GM21723 (cell line): ENCODE data around the gene NAAA.
"Not testable (repeated sequence)": the region's sequence is repeated elsewhere in the genome, so short reads cannot be mapped to it uniquely, and the experiment has no call there.

Experiments used
- ATAC-seq: cut with Tn5 transposase; IDR thresholded peaks from one replicate; pipeline ENCODE4 v1.9.1; 2021; ENCODE audit warnings: mild to moderate bottlenecking, moderate library complexity; ENCODE audit not compliant: unreplicated experiment

The NAAA gene

DNA sequence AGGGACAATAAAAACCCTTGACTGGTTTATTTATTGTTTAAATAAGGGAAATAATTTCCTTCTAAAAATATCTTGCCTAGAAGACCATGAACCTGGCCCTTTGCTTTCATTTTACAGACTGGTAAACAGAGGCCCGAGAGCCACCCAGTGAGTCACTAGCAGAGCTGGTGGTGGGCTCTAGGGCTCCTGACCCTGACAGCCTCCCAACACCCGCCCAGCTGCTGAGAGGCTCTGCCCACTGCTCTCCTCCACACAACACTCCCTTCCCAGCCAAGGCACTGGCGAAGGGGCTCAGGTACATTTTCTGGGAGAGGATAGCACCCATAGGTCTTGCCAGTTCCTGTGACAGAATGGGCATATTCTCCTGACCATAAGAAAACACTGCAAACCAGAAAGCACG is 20.5 kb downstream of the NAAA start:
- no peak for ATAC-seq

DNA sequence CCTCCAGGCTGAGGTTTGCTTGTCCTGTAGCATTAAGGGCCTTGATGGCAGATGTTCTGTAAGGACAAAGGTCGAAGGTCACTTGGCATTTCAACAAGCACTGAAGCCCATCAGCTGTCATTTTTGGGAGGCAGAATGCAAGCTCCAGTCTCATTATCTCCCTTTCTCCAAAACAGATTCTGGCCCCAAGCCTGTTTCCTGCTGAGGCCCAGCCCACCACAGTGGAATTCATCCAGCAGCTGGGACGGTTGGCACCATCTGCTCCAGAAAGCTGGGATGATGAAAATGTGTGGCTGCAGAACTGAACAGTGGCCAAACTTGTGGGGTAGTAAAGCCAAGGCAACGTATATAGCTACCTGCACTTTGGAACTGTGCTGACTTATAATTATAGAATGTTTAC is 20.9 kb downstream of the NAAA start:
- no peak for ATAC-seq

DNA sequence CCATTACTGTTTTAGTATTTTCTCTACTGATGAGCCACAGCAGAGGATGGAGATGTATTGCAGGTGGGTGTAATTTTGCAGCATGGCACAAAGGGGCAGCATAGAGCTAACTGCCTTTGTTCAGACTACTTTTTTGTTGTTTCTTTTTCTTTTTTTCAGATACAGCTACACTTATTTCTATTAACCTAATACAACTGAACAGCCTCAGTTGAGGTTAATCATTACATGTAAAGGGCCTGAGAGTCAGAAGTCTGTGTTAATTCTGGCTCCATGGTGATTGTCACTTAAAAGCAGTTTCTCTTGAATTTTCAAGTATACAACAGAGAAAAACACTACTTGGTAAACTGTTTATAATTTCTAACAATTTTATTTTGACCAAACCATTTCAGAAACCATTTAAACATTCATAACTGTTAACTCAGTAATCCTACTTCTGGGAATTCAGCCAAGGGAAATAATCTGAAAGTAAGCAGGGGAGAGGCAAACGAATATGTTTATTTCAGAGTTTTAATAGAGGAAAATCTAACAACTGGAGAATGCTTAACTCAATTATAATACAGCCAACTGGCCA is 24.6 kb downstream of the NAAA start:
- ATAC-seq = peak; percentile 81

DNA sequence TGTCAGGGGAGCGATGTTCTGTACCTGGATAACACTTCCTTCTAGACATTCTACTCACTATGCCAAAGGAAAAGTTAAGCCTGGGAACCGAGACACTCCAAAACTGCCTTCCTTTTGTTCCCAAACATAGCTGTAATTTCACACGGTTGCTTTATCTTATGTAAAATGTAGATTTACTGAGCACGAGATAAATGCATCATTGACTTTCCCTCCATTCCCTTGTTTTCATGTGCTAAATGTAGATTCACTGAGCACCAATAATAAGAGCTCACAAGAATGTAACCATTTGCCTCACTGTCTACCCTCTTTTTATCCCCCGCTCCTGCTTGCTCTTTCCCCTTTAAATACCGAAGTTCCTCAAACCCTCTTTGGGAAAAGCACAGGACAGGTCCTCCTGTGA is 27.8 kb downstream of the NAAA start:
- ATAC-seq = no peak

DNA sequence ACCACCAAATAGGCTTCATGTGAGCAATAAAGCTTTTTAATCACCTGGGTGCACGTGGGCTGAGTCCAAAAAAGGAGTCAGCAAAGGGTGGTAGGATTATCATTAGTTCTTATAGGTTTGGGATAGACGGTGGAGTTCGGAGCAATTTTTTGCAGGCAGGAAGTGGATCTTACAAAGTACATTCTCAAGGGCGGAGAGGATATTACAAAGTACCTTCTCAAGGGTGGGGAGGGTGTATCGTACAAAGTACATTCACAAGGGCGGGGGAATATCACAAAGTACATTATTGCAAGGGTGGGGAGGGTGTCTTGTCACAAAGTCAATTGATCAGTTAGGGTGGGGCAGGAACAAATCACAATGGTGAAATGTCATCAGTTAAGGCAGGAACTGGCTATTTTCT is 30.0 kb downstream of the NAAA start:
- not testable (repeated sequence) for ATAC-seq

DNA sequence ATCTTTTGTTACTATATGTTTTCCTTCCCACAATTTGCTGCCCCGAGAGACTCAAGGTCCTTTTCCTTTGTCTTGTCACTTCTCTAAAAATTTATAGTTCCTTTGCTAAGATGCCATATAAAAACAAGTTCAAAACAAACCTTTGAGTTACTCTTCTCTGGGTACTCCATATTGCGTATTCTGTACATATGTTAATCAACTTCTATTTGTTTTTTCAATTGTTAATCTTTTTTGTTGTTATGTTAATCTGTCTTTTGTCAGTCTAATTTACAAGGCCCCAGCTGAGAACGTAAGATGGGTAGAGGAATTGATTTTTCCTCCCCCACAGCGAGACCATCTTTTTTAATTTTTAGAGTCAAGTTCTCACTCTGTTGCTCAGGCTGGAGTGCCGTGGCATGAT is 31.4 kb downstream of the NAAA start:
- ATAC-seq = no peak

- no peak for ATAC-seq
Measured at GRCh38 chr4:75908555-75908954, 32.3 kb downstream of the NAAA start.

DNA sequence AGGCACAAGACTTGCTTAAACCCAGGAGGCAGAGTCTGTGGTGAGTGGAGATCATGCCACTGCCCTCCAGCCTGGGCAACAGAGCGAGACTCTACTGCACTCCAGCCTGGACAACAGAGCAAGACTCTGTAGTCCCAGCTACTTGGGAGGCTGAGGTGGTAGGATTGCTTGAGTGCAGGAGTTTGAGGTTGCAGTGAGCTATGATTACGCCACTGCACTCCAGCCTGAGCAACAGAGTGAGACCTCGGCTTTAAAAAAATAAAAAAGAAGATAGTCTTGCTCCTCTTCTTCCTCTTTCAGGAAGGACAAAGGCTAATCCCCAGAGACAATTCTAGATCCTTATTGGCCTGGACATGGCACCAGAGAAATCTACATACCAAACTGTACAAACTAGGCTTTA is 32.8 kb downstream of the NAAA start:
- no peak for ATAC-seq

- no peak for ATAC-seq
Measured at GRCh38 chr4:75904076-75904475, 36.7 kb downstream of the NAAA start.

DNA sequence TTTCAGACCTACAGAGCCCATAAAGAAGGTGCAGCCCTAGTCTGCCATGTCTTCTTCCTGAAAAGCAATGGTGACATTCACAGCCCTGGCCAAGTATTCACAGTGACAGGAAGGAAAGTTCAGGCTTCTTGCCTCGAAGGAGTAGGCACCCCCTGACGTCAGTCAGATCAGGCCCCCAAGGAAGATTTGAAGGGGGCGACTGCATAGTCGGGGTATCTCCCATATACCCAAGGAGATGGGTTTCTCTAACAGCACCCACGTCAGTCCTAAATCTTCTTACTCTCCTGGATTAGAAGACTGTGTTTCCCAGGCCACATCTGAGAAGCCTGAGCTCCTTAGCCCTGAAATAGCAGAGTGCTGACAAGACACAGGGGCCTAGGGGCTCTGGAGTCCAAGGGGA is 38.5 kb downstream of the NAAA start, which contains the start of gene PPEF2:
Gene PPEF2, minus strand, starts transcription at position 101 of the 400 bp plus-strand sequence. CDS start 6,127 bp downstream, outside the sequence.
- no peak for ATAC-seq

GRCh38 chr4:75898536-75898935 is 42.3 kb downstream of the NAAA start:
- no peak for ATAC-seq

DNA sequence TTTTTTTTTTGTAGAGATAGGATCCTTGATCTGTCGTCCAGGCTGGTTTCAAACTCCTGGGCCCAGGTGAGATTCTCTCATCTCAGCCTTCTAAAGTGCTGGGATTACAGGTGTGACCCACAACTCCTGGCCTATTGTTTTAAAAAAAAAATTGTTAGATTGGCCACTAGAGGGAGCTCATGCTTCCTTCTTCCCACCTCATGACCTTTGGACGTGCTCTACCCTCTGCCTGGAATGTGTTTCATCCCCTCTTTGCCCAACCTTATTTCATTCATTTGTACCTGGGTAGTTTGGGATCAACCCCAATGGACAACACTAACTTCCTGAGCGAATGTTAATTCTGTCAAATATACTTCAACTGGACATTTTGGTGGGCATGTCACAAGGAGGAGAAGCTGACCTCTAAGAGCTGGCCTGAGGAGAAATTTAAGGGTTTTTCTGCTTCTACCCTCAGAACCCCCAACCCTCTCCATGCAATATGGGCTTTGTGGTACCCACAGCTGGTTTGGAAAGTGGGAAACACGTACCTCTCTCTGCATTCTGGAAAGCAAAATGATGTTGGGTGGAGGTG is 45.0 kb downstream of the NAAA start:
- no peak for ATAC-seq

- no peak for ATAC-seq
Measured at GRCh38 chr4:75892508-75892907, 48.3 kb downstream of the NAAA start.

- no peak for ATAC-seq
Measured at GRCh38 chr4:75891611-75892010, 49.2 kb downstream of the NAAA start.

- no peak for ATAC-seq
Measured at GRCh38 chr4:75889537-75890199, 51.1 kb downstream of the NAAA start.

GRCh38 chr4:75886104-75886503 is 54.7 kb downstream of the NAAA start:
- ATAC-seq = no peak

- no peak for ATAC-seq
Measured at GRCh38 chr4:75881476-75881875, 59.3 kb downstream of the NAAA start.

GRCh38 chr4:75880278-75880677 is 60.5 kb downstream of the NAAA start:
- ATAC-seq = no peak

GRCh38 chr4:75878246-75878756 is 62.5 kb downstream of the NAAA start:
- no peak for ATAC-seq

- no peak for ATAC-seq
Measured at GRCh38 chr4:75876218-75876617, 64.6 kb downstream of the NAAA start.

DNA sequence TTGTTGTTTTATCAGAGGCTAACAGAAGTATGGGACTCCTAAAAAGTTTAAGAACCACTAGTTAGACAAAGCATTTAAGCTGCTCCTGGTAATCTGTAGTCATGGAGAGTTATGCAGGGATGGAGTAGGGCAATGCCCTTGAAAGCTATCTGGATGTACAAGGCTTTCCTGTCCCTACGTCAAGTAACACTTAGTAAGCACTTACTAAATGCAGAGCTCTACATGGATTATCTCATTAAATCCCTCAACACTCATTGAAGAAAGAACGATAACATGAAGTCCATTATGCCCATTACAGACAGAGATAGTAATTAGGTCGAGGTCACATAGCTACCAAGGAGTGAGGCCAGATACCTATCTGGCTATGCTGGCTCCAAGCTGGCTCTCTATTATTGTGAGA is 71.7 kb downstream of the NAAA start:
- ATAC-seq = no peak

- no peak for ATAC-seq
Measured at GRCh38 chr4:75867130-75867529, 73.7 kb downstream of the NAAA start.
